Esophagus (tissue), 2 donors: ENCODE results near the gene GBE1. TPM values are rescaled to one million over a fixed set of nuclear protein-coding genes. Genes with fewer than 3 reads are reported as not detected.

ENCODE experiments used
- H3K27ac ChIP-seq, 2 donors: one replicate each; pipeline ENCODE4 v1.5.1; 2013; ENCODE audit warnings: low read depth in 2 of 2, mild to moderate bottlenecking in 2 of 2, inconsistent platforms in 1 of 2, low read length in 1 of 2, moderate library complexity in 1 of 2
- H3K27me3 ChIP-seq, 2 donors: one replicate each; pipeline ENCODE4 v1.6.1; 2013; ENCODE audit warnings: low read length in 2 of 2, control low read depth in 1 of 2, mild to moderate bottlenecking in 1 of 2; ENCODE audit not compliant: insufficient read depth in 2 of 2, control insufficient read depth in 1 of 2
- H3K36me3 ChIP-seq, 2 donors: one replicate each; pipeline ENCODE4 v1.6.1; 2013; ENCODE audit warnings: low read length in 1 of 2; ENCODE audit not compliant: control insufficient read depth in 2 of 2, insufficient read depth in 2 of 2
- H3K4me1 ChIP-seq, 2 donors: one replicate each; pipeline ENCODE4 v1.6.1; 2013; ENCODE audit warnings: low read length in 1 of 2; ENCODE audit not compliant: control insufficient read depth in 2 of 2, insufficient read depth in 2 of 2
- H3K4me3 ChIP-seq, 2 donors: one replicate each; pipeline ENCODE4 v1.5.1; 2013; ENCODE audit warnings: low read length in 2 of 2, mild to moderate bottlenecking in 2 of 2, low read depth in 1 of 2, moderate library complexity in 1 of 2
- H3K9me3 ChIP-seq, 2 donors: one replicate each; pipeline ENCODE4 v1.6.1; 2013; ENCODE audit warnings: mild to moderate bottlenecking in 2 of 2, low read depth in 1 of 2, low read length in 1 of 2, moderate library complexity in 1 of 2; ENCODE audit not compliant: control insufficient read depth in 2 of 2, insufficient read depth in 1 of 2
- WGBS, 2 donors: extraction: QIAGEN DNeasy Blood & Tissue Kit; methylation state at CpG; one replicate each; pipeline ENCODE4 v1.1.7; 2013; 5-methylcytosine and 5-hydroxymethylcytosine counted together
- polyA plus RNA-seq, 2 donors: library from polyadenylated mRNA; stranded (reverse); fragments of 200-250 nt; gene quantifications; one replicate each; pipeline ENCODE4 v1.2.3, GENCODE V29; 2013
- donor health status: healthy with polysubstance abuse.
- donor health status: Bipolar disorder and iron deficiency.

Gene GBE1
- polyA plus RNA-seq, 2 donors: 7.1 to 16.9 TPM

DNA sequence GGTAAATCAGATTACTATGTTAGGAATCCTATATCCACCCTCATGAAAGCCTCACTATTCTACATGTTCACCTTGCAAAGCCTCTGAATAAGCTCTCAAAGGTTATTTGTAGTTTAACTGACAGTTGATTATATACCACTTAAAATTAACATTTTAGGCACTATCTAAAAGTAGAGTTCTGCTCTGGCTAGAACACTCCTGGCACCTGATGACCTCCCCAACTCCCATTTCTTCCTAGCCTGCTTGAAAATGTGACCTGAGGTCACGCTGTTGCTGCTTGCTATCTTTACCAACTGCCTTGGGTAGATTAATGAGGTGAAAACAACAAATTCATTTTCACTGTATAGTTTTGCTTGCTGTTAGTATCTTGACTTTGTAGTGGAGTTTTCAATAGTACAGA is 220.7 kb downstream of the GBE1 start:
- Histone ChIP-seq H3K27me3 (no peaks in the 10 kb centered on the region), H3K4me3 (no peak overlapping the region), H3K9me3 (no peaks in the 10 kb centered on the region), H3K36me3 (no peaks in the 10 kb centered on the region), H3K4me1 (no peaks in the 10 kb centered on the region), H3K27ac (no peak overlapping the region)
- WGBS, 2 donors: 90 to 92% methylated on average over 1 of the region's 1 CpG

DNA sequence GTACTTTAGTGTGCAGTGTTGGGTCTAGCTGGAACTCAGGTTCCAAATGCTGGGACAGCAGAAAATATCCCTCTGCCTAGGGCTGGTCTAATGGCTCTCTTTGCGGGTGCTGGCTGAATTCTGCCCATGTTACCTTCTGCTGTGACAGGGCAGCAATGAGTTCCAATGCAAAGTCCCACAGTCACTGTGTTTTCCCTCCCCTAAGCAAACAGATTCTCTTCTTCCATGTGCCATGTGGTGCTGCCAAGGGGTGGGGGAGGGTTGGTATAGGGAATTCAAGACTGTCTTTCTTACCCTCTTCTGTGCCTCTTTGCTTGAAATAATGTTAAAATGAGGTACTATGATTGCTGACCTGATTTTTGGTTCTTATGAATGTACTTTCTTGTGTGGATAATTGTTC is 229.6 kb downstream of the GBE1 start:
- Histone ChIP-seq H3K27ac (no peak overlapping the region), H3K9me3 (no peaks in the 10 kb centered on the region), H3K4me1 (no peaks in the 10 kb centered on the region), H3K36me3 (peaks cover 8 to 12% of the 10 kb centered on the region in 2 donors), H3K4me3 (no peak overlapping the region), H3K27me3 (no peaks in the 10 kb centered on the region)
- 96 to 100% methylated on average over 1 of the region's 1 CpG for WGBS, 2 donors

DNA sequence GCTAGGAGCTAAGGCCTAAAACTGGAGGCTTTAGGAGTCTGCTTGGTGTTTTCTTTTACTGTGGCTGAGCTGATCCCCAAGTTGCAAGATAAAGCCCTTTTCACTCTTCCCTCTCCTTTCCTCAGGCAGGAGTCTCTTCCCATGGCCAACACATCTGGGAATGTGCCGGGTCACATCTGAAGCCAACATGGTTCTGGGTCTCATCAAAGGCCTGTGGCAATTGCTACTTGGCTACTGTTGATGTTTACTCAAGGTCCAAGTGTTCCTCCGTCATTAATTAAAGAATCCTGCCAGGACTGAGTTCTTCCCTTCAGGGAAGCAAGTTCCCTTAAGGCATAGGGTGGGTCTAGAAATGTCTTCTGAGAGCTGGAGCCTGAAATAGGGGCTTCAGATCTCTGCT is 230.2 kb downstream of the GBE1 start:
- Histone ChIP-seq H3K27me3 (no peaks in the 10 kb centered on the region), H3K36me3 (peaks cover 8 to 12% of the 10 kb centered on the region in 2 donors), H3K4me3 (no peak overlapping the region), H3K27ac (no peak overlapping the region), H3K4me1 (no peaks in the 10 kb centered on the region), H3K9me3 (no peaks in the 10 kb centered on the region)
- WGBS, 2 donors: 53 to 87% methylated on average over 2 of the region's 2 CpGs

DNA sequence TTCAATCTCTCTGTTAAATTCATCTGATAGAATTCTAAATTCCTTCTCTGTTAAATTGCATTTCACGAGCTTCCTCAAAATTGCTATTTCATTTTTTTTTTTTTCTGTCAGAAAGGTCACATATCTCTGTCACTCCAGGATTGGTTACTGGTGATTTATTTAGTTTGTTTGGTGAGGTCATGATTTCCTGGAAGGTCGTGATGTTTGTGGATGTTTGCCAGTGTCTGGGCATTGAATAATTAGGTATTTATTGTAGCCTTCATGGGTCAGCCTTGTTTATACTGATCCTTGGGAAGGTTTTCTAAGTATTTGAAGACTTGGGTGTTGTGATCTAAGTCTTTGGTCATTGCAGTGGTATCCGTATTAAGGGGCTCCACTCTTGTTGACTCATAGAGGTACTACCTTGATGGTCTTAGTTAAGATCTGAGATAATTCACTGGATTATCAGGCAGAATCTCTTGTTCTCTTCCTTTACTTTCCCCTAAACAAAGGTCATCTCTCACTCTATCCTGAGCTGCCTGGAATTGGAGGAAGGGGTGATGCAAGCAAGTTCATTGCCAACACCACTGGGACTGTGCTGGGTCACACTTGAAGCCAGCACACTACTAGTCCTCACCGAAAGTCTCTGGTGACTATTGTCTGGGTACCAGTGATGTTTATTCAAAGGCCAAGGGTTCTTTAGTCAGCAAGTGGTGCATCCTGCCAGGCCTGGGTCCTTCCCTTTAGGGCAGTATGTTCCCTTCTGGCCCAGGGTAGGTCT is 231.1 kb downstream of the GBE1 start:
- Histone ChIP-seq H3K36me3 (peaks cover 8 to 12% of the 10 kb centered on the region in 2 donors), H3K27me3 (no peaks in the 10 kb centered on the region), H3K4me3 (no peak overlapping the region), H3K9me3 (no peaks in the 10 kb centered on the region), H3K27ac (no peak overlapping the region), H3K4me1 (no peaks in the 10 kb centered on the region)
- 84 to 86% methylated on average over 4 of the region's 4 CpGs for WGBS, 2 donors

DNA sequence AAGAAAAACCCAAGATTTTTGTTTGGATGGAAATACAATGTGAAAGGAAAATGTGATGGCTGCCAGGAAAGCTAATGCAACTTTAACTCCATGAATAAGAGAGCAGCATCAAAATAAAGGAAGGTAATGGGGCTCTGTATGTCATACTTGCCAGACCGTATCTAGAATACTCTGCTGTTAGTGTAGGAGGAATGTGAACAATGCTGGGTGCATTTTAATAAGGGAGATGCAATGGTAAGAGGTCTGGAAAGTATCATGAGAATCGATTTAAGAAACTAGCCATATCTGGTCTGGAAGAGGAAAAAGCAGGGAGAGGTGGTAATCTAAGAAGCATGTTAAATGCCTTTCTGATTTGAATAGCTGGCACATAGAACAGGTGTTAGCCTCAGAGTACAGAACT is 239.6 kb downstream of the GBE1 start:
- Histone ChIP-seq H3K9me3 (no peaks in the 10 kb centered on the region), H3K27me3 (no peaks in the 10 kb centered on the region), H3K27ac (no peak overlapping the region), H3K36me3 (no peaks in the 10 kb centered on the region), H3K4me3 (no peak overlapping the region), H3K4me1 (no peaks in the 10 kb centered on the region)
- WGBS, 2 donors: 86 to 91% methylated on average over 2 of the region's 2 CpGs

DNA sequence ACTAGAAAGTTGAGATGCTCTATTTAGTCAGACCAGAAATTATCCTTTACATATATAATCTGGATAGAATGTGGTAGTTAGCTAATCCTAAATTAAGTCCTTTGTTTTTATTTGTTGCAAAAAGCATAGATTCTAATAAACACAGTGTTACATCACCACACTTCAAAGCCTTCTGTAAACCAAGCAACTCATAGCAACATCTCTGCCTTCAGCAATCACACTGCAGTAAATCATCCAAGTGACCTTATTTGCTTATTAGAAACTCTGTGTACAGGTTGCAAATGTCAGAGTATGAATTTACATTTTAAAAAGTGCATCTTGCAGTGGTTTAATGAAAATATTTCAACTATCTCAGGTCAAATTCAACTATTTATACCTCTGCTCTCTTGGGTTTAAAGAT is 242.5 kb downstream of the GBE1 start:
- Histone ChIP-seq H3K4me3 (no peak overlapping the region), H3K27me3 (no peaks in the 10 kb centered on the region), H3K36me3 (no peaks in the 10 kb centered on the region), H3K27ac (no peak overlapping the region), H3K4me1 (no peaks in the 10 kb centered on the region), H3K9me3 (no peaks in the 10 kb centered on the region)

DNA sequence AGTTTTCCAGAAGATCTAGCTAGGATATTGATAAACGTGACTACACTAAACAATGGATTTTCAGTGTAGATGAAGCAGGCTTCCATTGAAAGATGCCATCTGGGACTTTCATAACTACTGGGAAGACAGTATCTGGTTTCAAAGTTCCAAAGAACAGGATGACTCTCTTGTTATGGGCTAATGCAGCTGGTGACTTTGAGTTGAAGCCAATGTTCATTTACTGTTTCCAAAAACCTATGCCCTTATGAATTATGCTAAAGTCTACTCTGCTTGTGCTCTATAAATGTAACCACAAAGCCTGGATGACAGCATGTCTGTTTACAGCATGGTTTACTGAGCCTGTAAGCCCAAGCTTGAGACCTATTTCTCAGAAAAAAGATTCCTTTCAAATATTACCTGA is 245.4 kb downstream of the GBE1 start:
- Histone ChIP-seq H3K36me3 (no peaks in the 10 kb centered on the region), H3K9me3 (no peaks in the 10 kb centered on the region), H3K4me1 (no peaks in the 10 kb centered on the region), H3K4me3 (no peak overlapping the region), H3K27ac (no peak overlapping the region), H3K27me3 (no peaks in the 10 kb centered on the region)
- WGBS, 2 donors: 70 to 80% methylated on average over 1 of the region's 1 CpG

DNA sequence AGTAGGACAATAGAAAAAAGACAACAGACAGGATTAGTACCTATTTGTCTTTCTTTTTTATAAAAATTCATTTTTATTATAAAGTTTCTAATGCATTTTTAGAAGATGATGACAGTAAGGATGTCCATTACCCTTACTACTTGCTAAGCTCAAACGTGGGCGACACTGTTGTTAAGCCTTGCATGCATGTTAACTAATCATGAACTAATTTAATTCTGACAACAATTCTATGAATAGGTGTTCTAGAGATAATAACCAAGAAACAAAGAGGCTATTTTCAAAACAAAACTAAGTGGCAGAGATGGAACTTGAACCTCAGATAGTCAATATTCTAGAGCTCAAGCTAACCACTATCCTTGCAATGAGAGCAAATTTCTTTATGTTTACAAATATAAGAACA is 247.9 kb downstream of the GBE1 start:
- 92 to 96% methylated on average over 2 of the region's 2 CpGs for WGBS, 2 donors
- Histone ChIP-seq H3K36me3 (no peaks in the 10 kb centered on the region), H3K9me3 (no peaks in the 10 kb centered on the region), H3K4me3 (no peak overlapping the region), H3K27me3 (no peaks in the 10 kb centered on the region), H3K27ac (no peak overlapping the region), H3K4me1 (no peaks in the 10 kb centered on the region)

DNA sequence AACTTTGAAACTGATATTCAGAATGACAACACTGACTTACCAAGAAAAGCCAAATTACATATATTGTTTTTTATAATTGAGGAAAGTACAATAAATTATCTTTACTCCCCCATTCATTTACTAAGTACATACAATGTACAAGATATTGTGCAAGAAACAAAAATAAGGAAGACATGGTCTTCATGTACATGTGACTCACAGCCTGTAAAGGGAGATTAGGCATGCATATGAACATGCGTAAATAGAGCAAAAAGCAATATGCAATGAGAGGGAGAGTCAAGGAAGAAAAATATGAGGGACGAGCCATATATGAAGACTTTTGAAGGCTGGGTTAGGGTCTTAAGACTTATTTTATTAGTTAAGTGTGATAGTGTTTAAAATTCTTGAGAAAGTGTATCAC is 258.4 kb downstream of the GBE1 start:
- WGBS, 2 donors: 94 to 100% methylated on average over 2 of the region's 2 CpGs
- no peak overlapping the region for H3K27ac ChIP-seq
- H3K27me3 ChIP-seq: no peaks in the 10 kb centered on the region
- H3K36me3 ChIP-seq: no peaks in the 10 kb centered on the region
- no peaks in the 10 kb centered on the region for H3K4me1 ChIP-seq
- no peak overlapping the region for H3K4me3 ChIP-seq
- no peaks in the 10 kb centered on the region for H3K9me3 ChIP-seq

DNA sequence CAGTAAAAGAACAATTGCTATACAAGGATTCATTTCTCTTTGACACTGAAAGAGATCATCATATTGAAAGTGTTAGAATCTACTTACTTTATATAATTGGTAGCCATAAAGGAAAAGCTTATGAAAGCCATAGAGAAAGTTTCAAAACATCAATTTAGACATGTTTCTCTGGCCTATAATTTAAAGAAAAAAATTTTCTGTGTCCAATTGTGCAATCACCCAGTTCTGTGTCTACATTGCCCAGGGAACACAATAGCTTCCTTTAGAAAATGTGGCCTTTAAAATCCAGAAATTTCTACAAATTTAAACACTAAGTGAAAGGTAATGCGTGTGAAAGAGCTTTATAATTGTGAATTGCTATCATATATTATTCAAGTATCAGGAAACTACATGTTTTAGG is 259.2 kb downstream of the GBE1 start:
- Histone ChIP-seq H3K27ac (no peak overlapping the region), H3K4me1 (no peaks in the 10 kb centered on the region), H3K27me3 (no peaks in the 10 kb centered on the region), H3K9me3 (no peaks in the 10 kb centered on the region), H3K4me3 (no peak overlapping the region), H3K36me3 (no peaks in the 10 kb centered on the region)
- 93 to 96% methylated on average over 1 of the region's 1 CpG for WGBS, 2 donors
